ENCODE data around the gene TMEM238L. TPM values are rescaled to one million over a fixed set of nuclear protein-coding genes. Genes with fewer than 3 reads are reported as not detected.

Gene TMEM238L
- total RNA-seq, 4 donors from 2014 or later = not detected

DNA sequence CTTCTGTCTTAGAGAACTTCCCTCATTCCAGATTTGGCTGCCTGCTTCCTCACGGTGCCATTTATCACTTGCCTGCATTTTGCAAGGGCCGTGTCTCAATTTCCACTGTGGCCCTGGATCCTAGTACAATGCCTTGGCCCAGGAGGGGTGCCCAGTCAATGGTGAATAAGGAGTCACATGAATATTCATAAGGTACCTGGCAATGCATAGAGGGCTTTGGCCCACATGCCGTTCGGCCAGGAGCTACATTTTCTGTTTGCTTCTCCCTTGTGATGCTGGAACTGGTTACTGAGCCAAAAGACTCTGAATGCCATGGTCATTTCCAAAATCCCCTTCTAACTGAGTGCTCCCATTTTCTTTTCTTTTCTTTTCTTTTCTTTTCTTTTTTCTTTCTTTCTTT is 38.8 kb upstream of the TMEM238L start:
- Histone ChIP-seq H3K36me3 (no peaks in the 10 kb centered on the region), H3K9me3 (no peaks in the 10 kb centered on the region), H3K4me1 (peaks cover 0 to 11% (median 3%) of the 10 kb centered on the region in 3 donors), H3K4me3 (no peak overlapping the region), H3K27me3 (peaks cover 2% of the 10 kb centered on the region), H3K27ac (no peak overlapping the region)
- TF ChIP-seq EP300 (IDR thresholded peaks at IDR 0.05) (no peak), POLR2AphosphoS5 (IDR thresholded peaks at IDR 0.05) (no peak), POLR2A (IDR thresholded peaks at IDR 0.05) (no peak)
- TF ChIP-seq, protein P1, sequence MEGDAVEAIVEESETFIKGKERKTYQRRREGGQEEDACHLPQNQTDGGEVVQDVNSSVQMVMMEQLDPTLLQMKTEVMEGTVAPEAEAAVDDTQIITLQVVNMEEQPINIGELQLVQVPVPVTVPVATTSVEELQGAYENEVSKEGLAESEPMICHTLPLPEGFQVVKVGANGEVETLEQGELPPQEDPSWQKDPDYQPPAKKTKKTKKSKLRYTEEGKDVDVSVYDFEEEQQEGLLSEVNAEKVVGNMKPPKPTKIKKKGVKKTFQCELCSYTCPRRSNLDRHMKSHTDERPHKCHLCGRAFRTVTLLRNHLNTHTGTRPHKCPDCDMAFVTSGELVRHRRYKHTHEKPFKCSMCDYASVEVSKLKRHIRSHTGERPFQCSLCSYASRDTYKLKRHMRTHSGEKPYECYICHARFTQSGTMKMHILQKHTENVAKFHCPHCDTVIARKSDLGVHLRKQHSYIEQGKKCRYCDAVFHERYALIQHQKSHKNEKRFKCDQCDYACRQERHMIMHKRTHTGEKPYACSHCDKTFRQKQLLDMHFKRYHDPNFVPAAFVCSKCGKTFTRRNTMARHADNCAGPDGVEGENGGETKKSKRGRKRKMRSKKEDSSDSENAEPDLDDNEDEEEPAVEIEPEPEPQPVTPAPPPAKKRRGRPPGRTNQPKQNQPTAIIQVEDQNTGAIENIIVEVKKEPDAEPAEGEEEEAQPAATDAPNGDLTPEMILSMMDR (IDR thresholded peaks at IDR 0.05) = no peak
- no peak for ATAC-seq
- WGBS, 2 donors (ENCODE audit: low coverage in 1 of 2) = 43 to 78% methylated on average over 2 to 4 of the region's 4 CpGs

DNA sequence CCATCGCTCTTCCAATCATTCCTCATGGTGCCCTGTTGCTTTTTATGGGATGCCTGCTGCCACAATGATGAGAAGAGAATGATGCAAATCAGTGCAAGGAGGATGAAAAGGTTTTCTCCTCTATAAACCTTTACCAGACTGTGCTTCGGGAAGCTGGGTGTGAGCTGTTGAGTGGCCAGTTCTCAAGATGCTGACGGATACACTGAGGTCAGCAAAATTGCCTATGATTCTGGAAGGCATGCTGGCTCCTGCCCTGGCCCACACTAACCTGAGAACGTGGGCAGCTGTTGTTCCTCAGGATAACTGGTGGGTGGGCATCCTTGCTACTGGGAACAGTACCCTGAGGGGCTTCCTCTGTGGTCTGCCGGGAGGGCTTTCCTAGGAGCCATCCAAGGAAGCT is 34.8 kb upstream of the TMEM238L start:
- no peak overlapping the region for H3K27ac ChIP-seq
- H3K36me3 ChIP-seq = no peaks in the 10 kb centered on the region
- WGBS, 2 donors (ENCODE audit: low coverage in 1 of 2) = 75 to 100% methylated on average over 1 to 3 of the region's 5 CpGs
- H3K4me3 ChIP-seq = no peak overlapping the region
- no peak for TF ChIP-seq EP300 (IDR thresholded peaks at IDR 0.05)
- no peak for TF ChIP-seq POLR2AphosphoS5 (IDR thresholded peaks at IDR 0.05)
- TF ChIP-seq, protein P1 (IDR thresholded peaks at IDR 0.05) = no peak
- no peak for TF ChIP-seq POLR2A (IDR thresholded peaks at IDR 0.05)
- H3K27me3 ChIP-seq = peaks cover 12% of the 10 kb centered on the region
- H3K4me1 ChIP-seq = no peaks in the 10 kb centered on the region
- H3K9me3 ChIP-seq = no peaks in the 10 kb centered on the region
- no peak for ATAC-seq

DNA sequence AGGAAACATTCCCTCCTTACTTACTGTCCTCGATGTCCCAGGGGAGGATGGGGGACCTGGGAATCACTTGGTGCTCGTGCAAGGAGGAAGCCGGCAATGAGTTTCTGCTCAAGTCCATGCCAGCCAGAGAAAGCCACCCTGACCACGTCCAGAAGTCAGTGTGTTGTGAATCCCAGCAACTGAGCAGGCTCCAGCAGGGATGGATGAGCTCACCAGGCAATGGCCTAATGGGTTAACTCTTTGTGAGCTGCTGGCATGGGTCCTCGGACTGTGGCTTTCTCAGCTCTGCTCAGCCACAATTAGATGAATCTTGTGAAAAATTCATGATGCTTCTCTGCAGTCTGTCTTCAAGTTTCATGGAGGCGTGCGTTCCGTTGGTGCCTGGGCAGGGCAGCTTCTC is 34.0 kb upstream of the TMEM238L start, which contains the start of gene PIRT:
Gene PIRT, minus strand, starts transcription at position 167 of the 400 bp plus-strand sequence. CDS start 12,442 bp downstream, outside the sequence.
- peak; percentile 11 for ATAC-seq
- Histone ChIP-seq H3K36me3 (no peaks in the 10 kb centered on the region), H3K27me3 (peaks cover 12% of the 10 kb centered on the region), H3K4me1 (no peaks in the 10 kb centered on the region), H3K4me3 (no peak within 1 kb of the TSS), H3K9me3 (no peaks in the 10 kb centered on the region), H3K27ac (no peak within 1 kb of the TSS)
- TF ChIP-seq, protein P1 (IDR thresholded peaks at IDR 0.05) = no peak
- TF ChIP-seq POLR2A (IDR thresholded peaks at IDR 0.05) = no peak
- TF ChIP-seq EP300 (IDR thresholded peaks at IDR 0.05) = no peak
- TF ChIP-seq POLR2AphosphoS5 (IDR thresholded peaks at IDR 0.05) = no peak
- 63 to 95% methylated on average over 3 of the region's 8 CpGs for WGBS, 2 donors (ENCODE audit: low coverage in 1 of 2)

DNA sequence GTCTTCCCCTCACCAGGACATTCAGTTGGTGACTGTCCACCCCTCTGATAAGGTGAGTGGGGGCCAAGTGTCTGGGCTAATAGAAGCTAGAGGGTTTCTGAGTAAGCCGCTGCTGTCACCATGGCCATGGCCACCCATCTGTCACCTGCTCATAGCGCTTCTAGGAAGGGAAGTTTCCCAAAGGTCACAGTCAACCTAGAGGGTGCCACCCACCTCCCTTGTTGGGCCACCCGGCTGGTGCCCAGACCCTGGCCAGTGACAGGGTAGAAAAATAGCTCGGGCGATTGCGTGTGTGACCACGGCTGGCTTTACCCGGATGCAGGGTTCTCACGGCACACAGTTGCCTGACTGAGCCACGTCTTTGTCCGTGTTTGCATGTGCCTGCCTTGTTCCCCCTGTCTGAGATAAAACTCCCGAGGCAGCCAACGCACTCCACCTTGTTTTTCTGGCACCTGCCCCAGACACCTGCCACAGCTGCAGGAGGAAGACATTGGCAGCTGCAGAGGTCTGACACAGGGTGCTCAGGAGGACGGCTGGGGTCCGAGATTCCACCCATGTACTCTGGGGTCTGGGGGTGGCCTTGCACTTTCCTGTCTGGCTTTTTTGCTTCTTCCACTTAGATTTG is 33.2 kb upstream of the TMEM238L start:
- TF ChIP-seq POLR2AphosphoS5 (IDR thresholded peaks at IDR 0.05) (no peak), EP300 (IDR thresholded peaks at IDR 0.05) (no peak), POLR2A (IDR thresholded peaks at IDR 0.05) (no peak)
- TF ChIP-seq, protein P1 (IDR thresholded peaks at IDR 0.05) = no peak
- ATAC-seq = no peak
- Histone ChIP-seq H3K27me3 (peaks cover 12% of the 10 kb centered on the region), H3K4me1 (no peaks in the 10 kb centered on the region), H3K27ac (no peak overlapping the region), H3K36me3 (no peaks in the 10 kb centered on the region), H3K4me3 (no peak overlapping the region), H3K9me3 (no peaks in the 10 kb centered on the region)
- WGBS, 2 donors (ENCODE audit: low coverage in 1 of 2) = 70% methylated on average over 6 of the region's 15 CpGs; no CpG with 5 or more reads in 1 of the 2 donors

DNA sequence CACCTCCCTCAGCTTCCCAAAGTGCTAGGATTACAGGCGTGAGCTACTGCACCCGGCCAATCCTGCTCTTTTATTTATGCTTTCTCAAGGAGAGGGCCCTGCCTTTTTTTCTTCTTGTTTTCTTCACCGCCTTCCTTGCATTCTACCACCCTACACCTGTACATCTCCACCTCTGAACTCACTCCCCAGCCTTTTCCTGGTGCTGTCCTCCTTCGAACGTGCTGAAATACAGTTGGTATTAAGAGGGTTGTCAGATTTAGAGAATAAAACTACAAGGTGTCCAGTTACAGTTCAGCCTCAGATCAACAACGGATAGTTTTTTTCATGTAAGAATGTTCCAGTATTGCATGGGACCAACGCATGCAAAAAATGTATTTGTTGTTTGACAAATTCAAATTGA is 32.2 kb upstream of the TMEM238L start:
- Histone ChIP-seq H3K27me3 (peaks cover 12% of the 10 kb centered on the region), H3K27ac (no peak overlapping the region), H3K36me3 (no peaks in the 10 kb centered on the region), H3K4me3 (no peak overlapping the region), H3K4me1 (no peaks in the 10 kb centered on the region), H3K9me3 (no peaks in the 10 kb centered on the region)
- no peak for ATAC-seq
- TF ChIP-seq POLR2A (IDR thresholded peaks at IDR 0.05) = no peak
- no peak for TF ChIP-seq EP300 (IDR thresholded peaks at IDR 0.05)
- WGBS, 2 donors (ENCODE audit: low coverage in 1 of 2) = 62 to 75% methylated on average over 4 to 5 of the region's 7 CpGs

All from gastroesophageal sphincter (tissue), 4 donors.